ENCODE measurements around the gene PARD3B.

The PARD3B gene

GRCh38 chr2:205441524-205441923 lies 896.2 kb downstream of the PARD3B start:
- TF ChIP-seq GATA1 (IDR thresholded peaks at IDR 0.05; ENCODE audit: low read depth, low read length): no peak
- TF ChIP-seq POLR2A (IDR thresholded peaks at IDR 0.05; ENCODE audit: low read length): no peak

GRCh38 chr2:205448189-205448588 lies 902.9 kb downstream of the PARD3B start:
- TF ChIP-seq GATA1 (IDR thresholded peaks at IDR 0.05; ENCODE audit: low read depth, low read length) (no peak), POLR2A (IDR thresholded peaks at IDR 0.05; ENCODE audit: low read length) (no peak)
- no peak for DNase-seq

More at GRCh38 chr2:205441524-205441923, 896.2 kb downstream of the PARD3B start:
- DNase-seq: no peak

- DNase-seq: no peak
- TF ChIP-seq GATA1 (IDR thresholded peaks at IDR 0.05; ENCODE audit: low read depth, low read length) (no peak), POLR2A (IDR thresholded peaks at IDR 0.05; ENCODE audit: low read length) (no peak)
Observed at GRCh38 chr2:205451901-205452512, 906.7 kb downstream of the PARD3B start.

- TF ChIP-seq POLR2A (IDR thresholded peaks at IDR 0.05; ENCODE audit: low read length): no peak
Observed at GRCh38 chr2:205453202-205453601, 907.9 kb downstream of the PARD3B start.

GRCh38 chr2:205456682-205457081 lies 911.4 kb downstream of the PARD3B start:
- DNase-seq: no peak
- TF ChIP-seq POLR2A (IDR thresholded peaks at IDR 0.05; ENCODE audit: low read length): no peak
- TF ChIP-seq GATA1 (IDR thresholded peaks at IDR 0.05; ENCODE audit: low read depth, low read length): no peak

More at GRCh38 chr2:205453202-205453601, 907.9 kb downstream of the PARD3B start:
- no peak for DNase-seq

GRCh38 chr2:205460217-205460616 lies 914.9 kb downstream of the PARD3B start:
- TF ChIP-seq GATA1 (IDR thresholded peaks at IDR 0.05; ENCODE audit: low read depth, low read length): no peak
- no peak for TF ChIP-seq POLR2A (IDR thresholded peaks at IDR 0.05; ENCODE audit: low read length)

GRCh38 chr2:205461169-205461568 lies 915.9 kb downstream of the PARD3B start:
- DNase-seq: no peak
- TF ChIP-seq GATA1 (IDR thresholded peaks at IDR 0.05; ENCODE audit: low read depth, low read length): no peak
- no peak for TF ChIP-seq POLR2A (IDR thresholded peaks at IDR 0.05; ENCODE audit: low read length)

More at GRCh38 chr2:205460217-205460616, 914.9 kb downstream of the PARD3B start:
- DNase-seq: no peak

- TF ChIP-seq GATA1 (IDR thresholded peaks at IDR 0.05; ENCODE audit: low read depth, low read length) (no peak), POLR2A (IDR thresholded peaks at IDR 0.05; ENCODE audit: low read length) (no peak)
Observed at GRCh38 chr2:205461678-205462665, 916.7 kb downstream of the PARD3B start.

GRCh38 chr2:205462681-205463345 lies 917.5 kb downstream of the PARD3B start:
- no peak for DNase-seq
- TF ChIP-seq GATA1 (IDR thresholded peaks at IDR 0.05; ENCODE audit: low read depth, low read length) (no peak), POLR2A (IDR thresholded peaks at IDR 0.05; ENCODE audit: low read length) (no peak)

More at GRCh38 chr2:205461678-205462665, 916.7 kb downstream of the PARD3B start:
- no peak for DNase-seq

GRCh38 chr2:205463466-205464025 lies 918.3 kb downstream of the PARD3B start:
- no peak for DNase-seq
- TF ChIP-seq POLR2A (IDR thresholded peaks at IDR 0.05; ENCODE audit: low read length) (no peak), GATA1 (IDR thresholded peaks at IDR 0.05; ENCODE audit: low read depth, low read length) (no peak)

GRCh38 chr2:205464681-205465080 lies 919.4 kb downstream of the PARD3B start:
- DNase-seq: no peak
- no peak for TF ChIP-seq POLR2A (IDR thresholded peaks at IDR 0.05; ENCODE audit: low read length)
- TF ChIP-seq GATA1 (IDR thresholded peaks at IDR 0.05; ENCODE audit: low read depth, low read length): no peak

- no peak for DNase-seq
- no peak for TF ChIP-seq GATA1 (IDR thresholded peaks at IDR 0.05; ENCODE audit: low read depth, low read length)
- no peak for TF ChIP-seq POLR2A (IDR thresholded peaks at IDR 0.05; ENCODE audit: low read length)
Observed at GRCh38 chr2:205465791-205466190, 920.5 kb downstream of the PARD3B start.

GRCh38 chr2:205471776-205472175 lies 926.5 kb downstream of the PARD3B start:
- no peak for DNase-seq
- TF ChIP-seq POLR2A (IDR thresholded peaks at IDR 0.05; ENCODE audit: low read length) (no peak), GATA1 (IDR thresholded peaks at IDR 0.05; ENCODE audit: low read depth, low read length) (no peak)

- TF ChIP-seq GATA1 (IDR thresholded peaks at IDR 0.05; ENCODE audit: low read depth, low read length) (no peak), POLR2A (IDR thresholded peaks at IDR 0.05; ENCODE audit: low read length) (no peak)
- DNase-seq: no peak
Observed at GRCh38 chr2:205473791-205474190, 928.5 kb downstream of the PARD3B start.

Data from erythroblast (primary cell).